Neural progenitor cell (in vitro differentiated cells): ENCODE results near the gene NCOA6.
A peak's percentile ranks its signal among the peaks of the same experiment; 100 is the strongest.

Experiments used
- EZH2 ChIP-seq: fragments of 200-600 bp; sonication (generic); IDR thresholded peaks from 2 replicates; pipeline ENCODE4 v1.6.1; 2017; ENCODE audit warnings: antibody characterized with exemption, mild to moderate bottlenecking, moderate library complexity
- EZH2phosphoT487 ChIP-seq: fragments of 200-600 bp; sonication (generic); IDR thresholded peaks from 2 replicates; pipeline ENCODE4 v1.6.1; 2017; ENCODE audit warnings: antibody characterized with exemption
- TF ChIP-seq, protein P1 (sequence below): fragments of 200-600 bp; sonication (generic); IDR thresholded peaks from 2 replicates; pipeline ENCODE4 v1.5.1; 2017; ENCODE audit warnings: antibody characterized with exemption, mild to moderate bottlenecking

DNA sequence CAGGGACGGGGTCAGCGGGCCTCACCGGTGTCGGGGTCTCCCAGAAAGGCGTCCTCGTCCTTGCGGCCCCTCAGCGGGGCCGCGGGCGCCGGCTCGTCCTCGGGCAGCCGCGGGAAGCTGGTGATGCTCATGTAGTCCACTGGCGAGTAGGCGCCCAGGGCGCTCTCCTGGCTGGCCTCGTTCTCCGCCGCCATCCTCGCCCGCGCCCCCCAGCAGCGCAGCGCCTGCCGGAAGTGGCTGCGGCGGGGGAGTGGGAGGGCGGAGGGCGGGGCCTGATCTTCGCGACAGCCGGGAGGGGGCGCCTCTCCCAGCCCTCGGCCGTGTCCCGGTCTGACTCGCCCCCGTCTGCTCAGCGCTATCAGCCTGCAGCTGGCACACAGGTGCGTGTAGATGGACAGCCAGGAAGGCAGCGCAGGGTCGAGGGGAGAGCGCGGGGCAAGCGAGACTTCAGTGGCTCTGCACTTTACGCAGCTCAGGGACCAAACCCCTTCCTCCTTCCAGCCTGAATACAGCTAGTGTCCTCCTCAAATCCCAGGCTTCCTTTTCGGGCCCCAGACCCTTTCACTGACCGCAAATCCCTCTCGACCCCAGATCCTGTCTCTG, 47.3 kb upstream of the NCOA6 start, which contains the start of gene GGT7:
- TF ChIP-seq EZH2 (no peak), EZH2phosphoT487 (no peak)
- TF ChIP-seq, protein P1, sequence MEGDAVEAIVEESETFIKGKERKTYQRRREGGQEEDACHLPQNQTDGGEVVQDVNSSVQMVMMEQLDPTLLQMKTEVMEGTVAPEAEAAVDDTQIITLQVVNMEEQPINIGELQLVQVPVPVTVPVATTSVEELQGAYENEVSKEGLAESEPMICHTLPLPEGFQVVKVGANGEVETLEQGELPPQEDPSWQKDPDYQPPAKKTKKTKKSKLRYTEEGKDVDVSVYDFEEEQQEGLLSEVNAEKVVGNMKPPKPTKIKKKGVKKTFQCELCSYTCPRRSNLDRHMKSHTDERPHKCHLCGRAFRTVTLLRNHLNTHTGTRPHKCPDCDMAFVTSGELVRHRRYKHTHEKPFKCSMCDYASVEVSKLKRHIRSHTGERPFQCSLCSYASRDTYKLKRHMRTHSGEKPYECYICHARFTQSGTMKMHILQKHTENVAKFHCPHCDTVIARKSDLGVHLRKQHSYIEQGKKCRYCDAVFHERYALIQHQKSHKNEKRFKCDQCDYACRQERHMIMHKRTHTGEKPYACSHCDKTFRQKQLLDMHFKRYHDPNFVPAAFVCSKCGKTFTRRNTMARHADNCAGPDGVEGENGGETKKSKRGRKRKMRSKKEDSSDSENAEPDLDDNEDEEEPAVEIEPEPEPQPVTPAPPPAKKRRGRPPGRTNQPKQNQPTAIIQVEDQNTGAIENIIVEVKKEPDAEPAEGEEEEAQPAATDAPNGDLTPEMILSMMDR: peak; percentile 74
